ENCODE measurements around the gene TNFSF10. TPM values are rescaled to one million over a fixed set of nuclear protein-coding genes. Genes with fewer than 3 reads are reported as not detected.
"Not testable (repeated sequence)": the region's sequence is repeated elsewhere in the genome, so short reads cannot be mapped to it uniquely, and the experiment has no call there.

The TNFSF10 gene
- polyA plus RNA-seq (2011; rRNA removed) = 1.8 and 2.3 TPM in 2 replicates
- 1.8 and 2.2 TPM in 2 replicates for polyA minus RNA-seq (2011; rRNA and poly(A)+ RNA removed)

DNA sequence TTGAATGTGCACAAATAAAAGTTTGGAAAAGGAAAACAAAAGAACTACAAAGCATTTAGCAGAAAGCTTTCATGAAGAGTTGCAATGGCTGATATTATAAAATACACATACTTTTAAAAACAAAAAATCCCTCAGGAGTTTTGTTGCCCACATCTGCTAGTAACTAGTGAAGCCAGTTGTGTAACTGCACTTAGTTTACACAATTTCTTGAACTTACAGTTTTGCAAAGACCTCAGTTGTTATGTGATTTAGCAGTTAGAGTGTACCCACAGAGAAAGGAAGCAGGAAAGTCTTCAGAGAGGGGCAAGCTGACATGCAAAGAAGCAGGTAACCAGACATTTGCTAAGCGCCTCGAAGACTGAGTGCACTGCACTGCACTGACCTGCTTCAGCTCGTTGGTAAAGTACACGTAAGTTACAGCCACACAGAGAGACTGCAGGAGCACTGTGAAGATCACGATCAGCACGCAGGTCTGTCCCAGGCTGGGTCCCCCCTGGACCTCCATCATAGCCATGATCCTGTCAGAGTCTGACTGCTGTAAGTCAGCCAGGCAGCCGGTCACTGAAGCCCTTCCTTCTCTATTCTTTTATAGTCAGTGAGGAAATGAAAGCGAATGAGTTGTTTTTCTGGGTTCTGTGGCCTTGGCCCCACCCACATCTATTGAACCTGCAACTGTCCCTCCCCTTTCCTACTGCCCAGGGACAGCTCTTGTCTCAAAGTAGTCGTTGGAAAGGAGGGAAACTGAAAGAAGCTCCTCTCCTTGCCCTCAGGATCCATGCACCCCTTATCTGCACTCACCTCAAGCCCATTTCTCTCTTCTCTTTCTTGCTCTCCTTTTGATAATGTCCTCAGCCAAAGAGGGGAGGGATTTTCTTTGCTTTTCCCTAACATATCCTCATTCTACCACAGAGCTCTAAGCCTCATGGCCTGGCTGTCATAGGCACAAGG lies at the start of gene TNFSF10:
TNFSF10 (minus strand) TSS at position 560 of the 948 bp plus-strand sequence; CDS start at position 514, 46 bp downstream.
- peak within 1 kb of the TSS; percentile 38; the same call in 1 of the 2 replicates for H3K4me3 ChIP-seq (ENCODE audit: low read depth, low read length)
- ChIA-PET CTCF (interaction anchor here (0.9 kb wide), 1 partner anchor 73 kb away, joined by 3 read pairs; no protein-coding TSS in a partner anchor), POLR2A (no interaction called here)
- no peaks in the 10 kb centered on the region for H3K27me3 ChIP-seq (ENCODE audit: control insufficient read depth, insufficient read depth, low read length)
- peak within 1 kb of the TSS; percentile 21 for H3K27ac ChIP-seq (ENCODE audit: low read depth, low read length)
- no peaks in the 10 kb centered on the region for H3K9me3 ChIP-seq (ENCODE audit: control insufficient read depth, insufficient read depth, low read length)
- TF ChIP-seq, protein P1, sequence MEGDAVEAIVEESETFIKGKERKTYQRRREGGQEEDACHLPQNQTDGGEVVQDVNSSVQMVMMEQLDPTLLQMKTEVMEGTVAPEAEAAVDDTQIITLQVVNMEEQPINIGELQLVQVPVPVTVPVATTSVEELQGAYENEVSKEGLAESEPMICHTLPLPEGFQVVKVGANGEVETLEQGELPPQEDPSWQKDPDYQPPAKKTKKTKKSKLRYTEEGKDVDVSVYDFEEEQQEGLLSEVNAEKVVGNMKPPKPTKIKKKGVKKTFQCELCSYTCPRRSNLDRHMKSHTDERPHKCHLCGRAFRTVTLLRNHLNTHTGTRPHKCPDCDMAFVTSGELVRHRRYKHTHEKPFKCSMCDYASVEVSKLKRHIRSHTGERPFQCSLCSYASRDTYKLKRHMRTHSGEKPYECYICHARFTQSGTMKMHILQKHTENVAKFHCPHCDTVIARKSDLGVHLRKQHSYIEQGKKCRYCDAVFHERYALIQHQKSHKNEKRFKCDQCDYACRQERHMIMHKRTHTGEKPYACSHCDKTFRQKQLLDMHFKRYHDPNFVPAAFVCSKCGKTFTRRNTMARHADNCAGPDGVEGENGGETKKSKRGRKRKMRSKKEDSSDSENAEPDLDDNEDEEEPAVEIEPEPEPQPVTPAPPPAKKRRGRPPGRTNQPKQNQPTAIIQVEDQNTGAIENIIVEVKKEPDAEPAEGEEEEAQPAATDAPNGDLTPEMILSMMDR (IDR thresholded peaks at IDR 0.05; ENCODE audit: low read depth, low read length) = no peak
- no peak for DNase-seq (ENCODE audit: low read depth, low spot score)

DNA sequence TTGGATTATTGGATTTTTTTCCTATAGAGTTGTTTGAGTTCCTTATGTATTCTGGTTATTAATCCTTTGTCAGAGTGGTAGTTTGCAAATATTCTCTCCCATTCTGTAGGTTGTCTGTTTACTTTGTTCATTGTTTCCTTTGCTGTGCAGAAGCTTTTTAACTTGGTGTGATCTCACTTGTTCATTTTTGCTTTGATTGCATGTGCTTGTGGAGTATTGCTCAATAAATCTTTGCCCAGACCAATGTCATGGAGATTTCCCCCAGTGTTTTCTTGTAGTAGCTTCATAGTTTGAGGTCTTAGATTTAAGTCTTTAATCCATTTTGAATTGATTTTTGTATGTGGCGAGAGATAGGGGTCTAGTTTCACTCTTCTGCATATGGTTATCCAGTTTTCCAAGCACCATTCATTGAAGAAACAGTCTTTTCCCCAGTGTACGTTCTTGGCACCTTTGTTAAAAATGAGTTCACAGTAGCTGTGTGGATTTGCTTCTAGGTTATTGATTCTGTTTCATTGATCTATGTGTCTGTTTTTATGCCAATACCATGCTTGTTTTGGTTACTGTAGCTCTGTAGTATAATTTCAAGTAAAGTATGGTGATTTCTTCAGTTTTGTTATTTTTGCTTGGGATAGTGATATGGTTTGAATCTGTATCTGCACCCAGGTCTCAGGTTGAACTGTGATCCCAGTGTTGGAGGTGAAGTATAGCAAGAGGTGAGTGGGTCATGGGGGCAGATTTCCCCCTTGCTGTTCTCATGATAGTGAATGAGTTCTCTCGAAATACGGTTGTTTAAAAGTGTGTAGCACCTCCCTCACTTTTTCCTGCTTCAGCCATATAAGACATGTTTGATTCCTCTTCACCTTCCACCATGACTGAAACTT lies 46.1 kb upstream of the TNFSF10 start:
- Histone ChIP-seq H3K27ac (ENCODE audit: low read depth, low read length) (no peak overlapping the region), H3K27me3 (ENCODE audit: control insufficient read depth, insufficient read depth, low read length) (no peaks in the 10 kb centered on the region), H3K4me3 (ENCODE audit: low read depth, low read length) (no peak overlapping the region), H3K9me3 (ENCODE audit: control insufficient read depth, insufficient read depth, low read length) (peaks cover 4% of the 10 kb centered on the region; the same call in 1 of the 2 replicates)
- POLR2A ChIA-PET = no interaction called here
- CTCF ChIA-PET = interaction anchor here (0.7 kb wide), 1 partner anchor 54 kb away, joined by 3 read pairs; no protein-coding TSS in a partner anchor
- no peak for DNase-seq (ENCODE audit: low read depth, low spot score)
- TF ChIP-seq, protein P1 (IDR thresholded peaks at IDR 0.05; ENCODE audit: low read depth, low read length) = no peak

DNA sequence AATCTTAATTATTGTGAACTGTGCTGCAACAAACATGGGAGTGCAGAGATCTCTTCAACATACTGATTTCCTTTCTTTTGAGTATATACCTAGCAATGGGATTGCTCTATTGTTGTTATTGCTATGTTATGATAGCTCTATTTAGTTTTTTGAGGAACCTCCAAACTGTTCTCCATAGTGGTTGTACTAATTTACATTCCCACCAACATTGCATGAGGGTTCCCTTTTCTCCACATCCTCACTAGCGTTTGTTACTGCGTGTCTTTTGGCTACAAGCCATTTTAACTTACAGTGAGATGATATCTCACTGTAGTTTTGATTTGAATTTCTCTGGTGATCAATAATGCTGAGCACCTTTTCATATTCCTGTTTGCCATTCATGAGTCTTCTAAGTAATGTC lies 45.5 kb upstream of the TNFSF10 start:
- H3K9me3 ChIP-seq (ENCODE audit: control insufficient read depth, insufficient read depth, low read length) = peaks cover 4% of the 10 kb centered on the region; the same call in 1 of the 2 replicates
- ChIA-PET POLR2A (no interaction called here), CTCF (no interaction called here)
- no peak for DNase-seq (ENCODE audit: low read depth, low spot score)
- H3K27me3 ChIP-seq (ENCODE audit: control insufficient read depth, insufficient read depth, low read length) = no peaks in the 10 kb centered on the region
- TF ChIP-seq, protein P1 (IDR thresholded peaks at IDR 0.05; ENCODE audit: low read depth, low read length) = no peak
- no peak overlapping the region for H3K27ac ChIP-seq (ENCODE audit: low read depth, low read length)
- no peak overlapping the region for H3K4me3 ChIP-seq (ENCODE audit: low read depth, low read length)

DNA sequence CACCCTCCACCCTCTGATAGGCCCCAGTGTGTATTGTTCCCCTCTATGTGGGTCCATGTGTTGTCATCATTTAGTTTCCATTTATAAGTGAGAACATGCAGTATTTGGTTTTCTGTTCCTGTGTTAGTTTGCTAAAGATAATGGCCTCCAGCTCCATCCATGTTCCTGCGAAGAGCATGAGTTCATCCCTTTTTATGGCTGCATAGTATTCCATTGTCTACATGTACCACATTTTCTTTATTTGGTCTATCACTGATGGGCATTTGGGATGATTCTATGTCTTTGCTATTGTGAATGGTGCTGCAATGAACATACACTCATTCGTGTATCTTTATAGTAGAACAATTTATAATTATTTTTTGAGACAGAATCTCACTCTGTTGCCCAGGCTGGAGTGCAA lies 43.6 kb upstream of the TNFSF10 start:
- DNase-seq (ENCODE audit: low read depth, low spot score); H3K9me3 ChIP-seq (ENCODE audit: control insufficient read depth, insufficient read depth, low read length); CTCF ChIA-PET; H3K27ac ChIP-seq (ENCODE audit: low read depth, low read length); H3K4me3 ChIP-seq (ENCODE audit: low read depth, low read length); H3K27me3 ChIP-seq (ENCODE audit: control insufficient read depth, insufficient read depth, low read length); POLR2A ChIA-PET: not testable (repeated sequence)

DNA sequence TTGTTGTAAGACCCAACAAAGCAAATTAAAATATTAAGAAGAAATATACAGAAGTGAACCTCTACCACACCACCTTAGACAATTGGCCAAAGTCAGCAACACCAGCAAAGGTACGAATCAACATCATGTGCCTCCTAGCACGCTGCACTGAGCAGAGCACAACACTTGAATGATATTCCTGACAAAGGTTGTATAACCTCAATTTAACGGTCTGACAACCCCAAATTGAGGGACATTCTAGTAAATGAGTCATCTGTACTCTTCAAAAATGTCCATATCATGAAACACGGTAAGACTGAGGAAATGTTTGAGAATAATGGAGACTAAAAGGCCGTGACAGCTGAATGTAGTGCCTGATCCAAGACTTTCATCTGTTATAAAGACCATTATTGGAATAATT lies 41.3 kb upstream of the TNFSF10 start:
- Histone ChIP-seq H3K27me3 (ENCODE audit: control insufficient read depth, insufficient read depth, low read length) (no peaks in the 10 kb centered on the region), H3K4me3 (ENCODE audit: low read depth, low read length) (no peak overlapping the region), H3K9me3 (ENCODE audit: control insufficient read depth, insufficient read depth, low read length) (no peaks in the 10 kb centered on the region), H3K27ac (ENCODE audit: low read depth, low read length) (no peak overlapping the region)
- TF ChIP-seq, protein P1 (IDR thresholded peaks at IDR 0.05; ENCODE audit: low read depth, low read length) = no peak
- ChIA-PET POLR2A (no interaction called here), CTCF (no interaction called here)
- DNase-seq (ENCODE audit: low read depth, low spot score) = no peak

All from AG04450 (cell line).